A673 (cell line): ENCODE results near the gene GPR152. TPM values are rescaled to one million over a fixed set of nuclear protein-coding genes. Genes with fewer than 3 reads are reported as not detected.

Experiments
- BruUV-seq: library from RNA; stranded (reverse); fragments of 400-500 nt; replicated peaks from 2 replicates; lab custom pipeline; 2021; lab: Mats Ljungman, UMichigan
- CTCF ChIA-PET: fragments of 300-600 bp; sonication (Branson Sonifier 250); formaldehyde crosslinking; loops from one replicate; lab custom pipeline; 2022; ENCODE audit warnings: antibody characterized with exemption; lab: Charles Lee
- POLR2A ChIA-PET: fragments of 300-600 bp; sonication (Branson Sonifier 250); formaldehyde crosslinking; loops from one replicate; lab custom pipeline; 2022; ENCODE audit warnings: antibody characterized with exemption; ENCODE audit not compliant: low non-redundant PET; lab: Charles Lee
- DNase-seq: peaks from one replicate; pipeline ENCODE4 v3.0.0-alpha.2; 2015; ENCODE audit warnings: low spot score
- H3K27ac ChIP-seq: fragments of 200-600 bp; sonication (generic); 2 replicates; pipeline ENCODE4 v1.5.1; 2016; ENCODE audit warnings: mixed run types, low read depth, mild to moderate bottlenecking, mixed read lengths, antibody characterized with exemption, low read length; ENCODE audit not compliant: poor library complexity, severe bottlenecking
- H3K27me3 ChIP-seq: fragments of 200-600 bp; sonication (generic); replicated peaks from 2 replicates; pipeline ENCODE4 v1.6.1; 2017; ENCODE audit warnings: mixed run types, low read depth, mild to moderate bottlenecking, mixed read lengths, antibody characterized with exemption, low read length; ENCODE audit not compliant: insufficient read depth, poor library complexity
- H3K36me3 ChIP-seq: fragments of 200-600 bp; sonication (generic); 2 replicates; pipeline ENCODE4 v1.6.1; 2016; ENCODE audit warnings: mixed run types, mild to moderate bottlenecking, mixed read lengths, antibody characterized with exemption, low read length; ENCODE audit not compliant: insufficient read depth, poor library complexity, severe bottlenecking
- H3K4me1 ChIP-seq: fragments of 200-600 bp; sonication (generic); 2 replicates; pipeline ENCODE4 v1.6.1; 2017; ENCODE audit warnings: mixed run types, mild to moderate bottlenecking, mixed read lengths, antibody characterized with exemption, low read length; ENCODE audit not compliant: insufficient read depth, poor library complexity, severe bottlenecking
- H3K4me3 ChIP-seq: fragments of 200-600 bp; sonication (generic); 2 replicates; pipeline ENCODE4 v1.5.1; 2016; ENCODE audit warnings: low read depth, mixed run types, mild to moderate bottlenecking, mixed read lengths, low read length; ENCODE audit not compliant: poor library complexity, severe bottlenecking
- H3K9me3 ChIP-seq: fragments of 200-600 bp; sonication (generic); 2 replicates; pipeline ENCODE4 v1.6.1; 2016; ENCODE audit warnings: mixed run types, low read depth, mild to moderate bottlenecking, mixed read lengths, antibody characterized with exemption, low read length; ENCODE audit not compliant: poor library complexity, severe bottlenecking
- CTCF ChIP-seq: fragments of 300-800, 200-600 bp; sonication (generic); conservative IDR thresholded peaks from 2 replicates; pipeline ENCODE4 v1.5.1; 2017; ENCODE audit warnings: low read depth, mild to moderate bottlenecking, antibody characterized with exemption, low read length, moderate library complexity, mixed read lengths
- EZH2 ChIP-seq: fragments of 200-600 bp; sonication (generic); IDR thresholded peaks from 2 replicates; pipeline ENCODE4 v1.6.1; 2017; ENCODE audit warnings: borderline replicate concordance, low read depth, mild to moderate bottlenecking, mixed read lengths, antibody characterized with exemption, low read length; ENCODE audit not compliant: poor library complexity, severe bottlenecking
- intact Hi-C: fragments of 100-400 bp; cut with micrococcal nuclease; formaldehyde crosslinking; loops from one replicate; pipeline ENCODE4 v1.10.0; 2022; ENCODE audit not compliant: unreplicated experiment
- total RNA-seq: library from RNA; stranded (reverse); gene quantifications from 2 replicates; pipeline ENCODE4 v1.2.3, GENCODE V29; 2021

The GPR152 gene
- total RNA-seq, 1 experiment from 2014 or later, result not detected

- intact Hi-C loops, result no loop called here
- no TSS peak for BruUV-seq
- ChIA-PET CTCF (interaction anchor here (1.0 kb wide), 1 partner anchor 70 kb away, joined by 3 read pairs; no protein-coding TSS in a partner anchor), POLR2A (interaction anchor here (0.6 kb wide), 1 partner anchor 1537 kb away, joined by 3 read pairs; no protein-coding TSS in a partner anchor)
- Histone ChIP-seq H3K36me3 (no peaks in the 10 kb centered on the region), H3K27me3 (no peaks in the 10 kb centered on the region), H3K27ac (no peak overlapping the region), H3K4me3 (peak overlapping the region; percentile 51), H3K9me3 (no peaks in the 10 kb centered on the region), H3K4me1 (peaks cover 21% of the 10 kb centered on the region)
- no peak for TF ChIP-seq CTCF
- TF ChIP-seq EZH2, result no peak
- DNase-seq, result no peak
Observed at GRCh38 chr11:67421430-67422031, 31.0 kb downstream of the GPR152 start.

GRCh38 chr11:67420646-67421429, 31.7 kb downstream of the GPR152 start:
- peaks cover 28% of the 10 kb centered on the region for H3K4me1 ChIP-seq
- peak; percentile 96 for DNase-seq
- intact Hi-C loops, result no loop called here
- H3K4me3 ChIP-seq, result peak overlapping the region; percentile 51
- no peaks in the 10 kb centered on the region for H3K9me3 ChIP-seq
- TSS peak; percentile 41 for BruUV-seq
- no peaks in the 10 kb centered on the region for H3K36me3 ChIP-seq
- peak overlapping the region; percentile 76 for H3K27ac ChIP-seq
- CTCF ChIA-PET, result interaction anchor here (0.6 to 1.0 kb wide), 2 partner anchors 69 to 209 kb away, joined by 3 to 4 read pairs; partner anchors contain the start of gene NUDT8
- TF ChIP-seq CTCF (no peak), EZH2 (no peak)
- POLR2A ChIA-PET, result interaction anchor here (0.6 to 0.7 kb wide), 3 partner anchors 20 to 1536 kb away, joined by 3 to 8 read pairs (median 7); no protein-coding TSS in a partner anchor
- H3K27me3 ChIP-seq, result no peaks in the 10 kb centered on the region

GRCh38 chr11:67420147-67420645, 32.3 kb downstream of the GPR152 start:
- no peaks in the 10 kb centered on the region for H3K27me3 ChIP-seq
- BruUV-seq, result no TSS peak
- intact Hi-C loops, result no loop called here
- H3K36me3 ChIP-seq, result no peaks in the 10 kb centered on the region
- ChIA-PET CTCF (no interaction called here), POLR2A (no interaction called here)
- no peaks in the 10 kb centered on the region for H3K9me3 ChIP-seq
- H3K27ac ChIP-seq, result peak overlapping the region; percentile 76
- peak overlapping the region; percentile 51 for H3K4me3 ChIP-seq
- no peak for DNase-seq
- TF ChIP-seq CTCF (no peak), EZH2 (no peak)
- H3K4me1 ChIP-seq, result peaks cover 33% of the 10 kb centered on the region
